ENCODE data around the gene MOGAT2.

Gene MOGAT2

GRCh38 chr11:75697906-75698581 is 19.6 kb upstream of the MOGAT2 start:
- Histone ChIP-seq H3K9ac (ENCODE audit: low read depth, low read length) (no peak overlapping the region), H3K9me3 (replicated peaks; ENCODE audit: low read length) (no peaks in the 10 kb centered on the region), H3K4me2 (ENCODE audit: low read length) (no peak overlapping the region), H3K4me1 (ENCODE audit: control insufficient read depth, insufficient read depth, low read length) (no peaks in the 10 kb centered on the region), H3K36me3 (ENCODE audit: insufficient read depth, low read length) (no peaks in the 10 kb centered on the region), H3K27me3 (ENCODE audit: control insufficient read depth, insufficient read depth, low read length) (peaks cover 49% of the 10 kb centered on the region), H3K4me3 (ENCODE audit: low read length) (no peak overlapping the region)

DNA sequence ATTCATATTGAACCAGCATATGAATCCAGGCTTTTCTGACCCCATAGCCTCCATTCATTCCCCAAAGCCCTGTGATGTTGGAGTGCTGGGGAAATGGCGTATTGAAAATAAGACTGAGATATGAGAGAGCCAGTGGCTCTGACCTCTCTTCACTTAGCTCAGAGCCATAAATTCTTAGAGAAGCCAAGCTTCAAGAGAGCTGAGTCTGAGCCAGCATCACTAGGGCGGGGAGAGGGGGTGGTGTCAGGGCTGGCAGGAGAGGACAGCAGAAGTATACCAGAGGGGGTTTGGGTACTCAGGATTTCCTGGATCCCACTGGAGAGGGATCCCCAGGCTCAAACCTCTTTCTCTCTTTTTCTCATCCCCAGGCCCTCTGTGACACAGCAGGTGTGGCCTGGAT is 16.7 kb upstream of the MOGAT2 start:
- H3K4me2 ChIP-seq (ENCODE audit: low read length) = no peak overlapping the region
- no peak overlapping the region for H3K4me3 ChIP-seq (ENCODE audit: low read length)
- H3K9me3 ChIP-seq (replicated peaks; ENCODE audit: low read length) = no peaks in the 10 kb centered on the region
- H3K27me3 ChIP-seq (ENCODE audit: control insufficient read depth, insufficient read depth, low read length) = peaks cover 33% of the 10 kb centered on the region
- no peaks in the 10 kb centered on the region for H3K36me3 ChIP-seq (ENCODE audit: insufficient read depth, low read length)
- peaks cover 3% of the 10 kb centered on the region for H3K4me1 ChIP-seq (ENCODE audit: control insufficient read depth, insufficient read depth, low read length)
- H3K9ac ChIP-seq (ENCODE audit: low read depth, low read length) = no peak overlapping the region

DNA sequence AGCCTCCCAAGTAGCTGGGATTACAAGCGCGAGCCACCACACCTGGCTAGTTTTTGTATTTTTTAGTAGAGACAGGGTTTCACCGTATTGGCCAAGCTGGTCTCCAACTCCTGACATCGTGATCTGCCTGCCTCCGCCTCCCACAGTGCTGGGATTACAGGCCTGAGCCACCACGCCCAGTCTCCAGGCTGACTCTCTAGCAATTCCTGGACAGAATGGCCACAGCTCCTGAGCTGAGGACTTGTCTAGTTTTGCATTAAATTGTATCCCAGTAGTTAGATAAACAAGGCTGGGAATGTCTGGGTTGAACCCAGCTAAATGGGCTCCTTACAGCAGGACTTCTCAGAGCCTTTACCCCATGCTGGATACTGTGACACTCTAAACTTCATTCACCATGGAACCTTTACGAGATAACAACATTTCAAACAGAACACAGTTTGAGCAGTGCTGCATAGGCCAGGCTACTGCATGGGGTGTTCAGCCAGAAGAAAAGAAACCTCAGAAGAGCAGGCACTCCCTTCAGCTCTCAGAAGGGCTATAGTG is 13.9 kb upstream of the MOGAT2 start:
- no peaks in the 10 kb centered on the region for H3K9me3 ChIP-seq (replicated peaks; ENCODE audit: low read length)
- H3K4me1 ChIP-seq (ENCODE audit: control insufficient read depth, insufficient read depth, low read length) = peaks cover 6% of the 10 kb centered on the region
- H3K4me2 ChIP-seq (ENCODE audit: low read length) = no peak overlapping the region
- H3K36me3 ChIP-seq (ENCODE audit: insufficient read depth, low read length) = no peaks in the 10 kb centered on the region
- H3K27me3 ChIP-seq (ENCODE audit: control insufficient read depth, insufficient read depth, low read length) = peaks cover 17% of the 10 kb centered on the region
- no peak overlapping the region for H3K4me3 ChIP-seq (ENCODE audit: low read length)
- H3K9ac ChIP-seq (ENCODE audit: low read depth, low read length) = no peak overlapping the region

DNA sequence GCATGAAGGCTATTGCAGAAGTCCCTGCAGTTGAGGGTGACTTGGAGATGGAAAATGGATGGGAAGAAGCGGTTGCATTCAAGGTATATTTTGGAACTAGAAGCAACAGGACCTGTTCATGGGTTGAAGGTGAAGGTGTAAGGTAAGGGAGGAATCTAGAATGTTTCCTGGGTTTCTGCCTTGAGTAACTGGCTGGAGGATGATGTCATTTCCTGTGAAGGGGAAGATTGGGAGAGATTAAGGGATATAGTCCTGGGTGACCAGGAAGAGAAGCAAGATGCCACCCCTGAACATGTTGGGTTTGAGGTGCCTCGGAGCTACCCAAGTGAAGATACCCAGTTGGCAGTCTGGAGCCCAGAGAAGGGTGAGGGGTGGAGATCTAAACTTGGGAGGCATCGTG is 12.1 kb upstream of the MOGAT2 start:
- H3K4me2 ChIP-seq (ENCODE audit: low read length) = no peak overlapping the region
- H3K9me3 ChIP-seq (replicated peaks; ENCODE audit: low read length) = no peaks in the 10 kb centered on the region
- H3K36me3 ChIP-seq (ENCODE audit: insufficient read depth, low read length) = no peaks in the 10 kb centered on the region
- no peak overlapping the region for H3K9ac ChIP-seq (ENCODE audit: low read depth, low read length)
- peaks cover 6% of the 10 kb centered on the region for H3K4me1 ChIP-seq (ENCODE audit: control insufficient read depth, insufficient read depth, low read length)
- H3K27me3 ChIP-seq (ENCODE audit: control insufficient read depth, insufficient read depth, low read length) = peaks cover 9% of the 10 kb centered on the region
- H3K4me3 ChIP-seq (ENCODE audit: low read length) = no peak overlapping the region

GRCh38 chr11:75706260-75706729 is 11.3 kb upstream of the MOGAT2 start:
- Histone ChIP-seq H3K27me3 (ENCODE audit: control insufficient read depth, insufficient read depth, low read length) (peaks cover 10% of the 10 kb centered on the region), H3K4me2 (ENCODE audit: low read length) (peak overlapping the region; percentile 54), H3K9me3 (replicated peaks; ENCODE audit: low read length) (no peaks in the 10 kb centered on the region), H3K36me3 (ENCODE audit: insufficient read depth, low read length) (no peaks in the 10 kb centered on the region), H3K9ac (ENCODE audit: low read depth, low read length) (no peak overlapping the region), H3K4me1 (ENCODE audit: control insufficient read depth, insufficient read depth, low read length) (peaks cover 6% of the 10 kb centered on the region), H3K4me3 (ENCODE audit: low read length) (no peak overlapping the region)

DNA sequence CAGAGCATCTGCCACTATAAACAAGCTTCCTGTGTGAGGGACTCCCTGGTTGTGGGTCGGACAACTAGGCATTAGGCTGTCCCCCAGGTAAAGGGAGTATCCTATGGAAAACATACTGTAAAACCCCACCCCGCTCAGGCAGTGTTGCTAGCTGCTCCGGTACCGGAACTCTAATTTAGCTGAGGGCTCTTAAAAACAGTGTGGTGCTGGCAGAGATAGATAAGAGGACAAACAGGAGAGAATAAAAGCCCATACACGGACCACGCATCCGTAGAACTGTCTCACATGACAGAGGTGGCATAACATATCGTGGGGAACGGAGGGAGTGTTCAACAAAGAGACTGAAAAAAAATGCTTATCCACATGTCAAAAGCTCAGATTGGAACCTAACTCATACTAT is 3.4 kb upstream of the MOGAT2 start:
- Histone ChIP-seq H3K4me2 (ENCODE audit: low read length) (no peak overlapping the region), H3K9me3 (replicated peaks; ENCODE audit: low read length) (no peaks in the 10 kb centered on the region), H3K4me3 (ENCODE audit: low read length) (no peak overlapping the region), H3K36me3 (ENCODE audit: insufficient read depth, low read length) (no peaks in the 10 kb centered on the region), H3K27me3 (ENCODE audit: control insufficient read depth, insufficient read depth, low read length) (peaks cover 72% of the 10 kb centered on the region), H3K9ac (ENCODE audit: low read depth, low read length) (no peak overlapping the region), H3K4me1 (ENCODE audit: control insufficient read depth, insufficient read depth, low read length) (no peaks in the 10 kb centered on the region)

GRCh38 chr11:75715688-75716087 is 1.9 kb upstream of the MOGAT2 start:
- H3K4me3 ChIP-seq (ENCODE audit: low read length) = no peak overlapping the region
- no peaks in the 10 kb centered on the region for H3K36me3 ChIP-seq (ENCODE audit: insufficient read depth, low read length)
- no peak overlapping the region for H3K9ac ChIP-seq (ENCODE audit: low read depth, low read length)
- no peak overlapping the region for H3K4me2 ChIP-seq (ENCODE audit: low read length)
- no peaks in the 10 kb centered on the region for H3K4me1 ChIP-seq (ENCODE audit: control insufficient read depth, insufficient read depth, low read length)
- no peaks in the 10 kb centered on the region for H3K9me3 ChIP-seq (replicated peaks; ENCODE audit: low read length)
- peaks cover 80% of the 10 kb centered on the region for H3K27me3 ChIP-seq (ENCODE audit: control insufficient read depth, insufficient read depth, low read length)

- Histone ChIP-seq H3K4me1 (ENCODE audit: control insufficient read depth, insufficient read depth, low read length) (no peaks in the 10 kb centered on the region), H3K27me3 (ENCODE audit: control insufficient read depth, insufficient read depth, low read length) (peaks cover 77% of the 10 kb centered on the region), H3K4me3 (ENCODE audit: low read length) (no peak overlapping the region), H3K9ac (ENCODE audit: low read depth, low read length) (no peak overlapping the region), H3K9me3 (replicated peaks; ENCODE audit: low read length) (no peaks in the 10 kb centered on the region), H3K36me3 (ENCODE audit: insufficient read depth, low read length) (no peaks in the 10 kb centered on the region), H3K4me2 (ENCODE audit: low read length) (no peak overlapping the region)
Measured at GRCh38 chr11:75716659-75717058, 979 bp upstream of the MOGAT2 start.

DNA sequence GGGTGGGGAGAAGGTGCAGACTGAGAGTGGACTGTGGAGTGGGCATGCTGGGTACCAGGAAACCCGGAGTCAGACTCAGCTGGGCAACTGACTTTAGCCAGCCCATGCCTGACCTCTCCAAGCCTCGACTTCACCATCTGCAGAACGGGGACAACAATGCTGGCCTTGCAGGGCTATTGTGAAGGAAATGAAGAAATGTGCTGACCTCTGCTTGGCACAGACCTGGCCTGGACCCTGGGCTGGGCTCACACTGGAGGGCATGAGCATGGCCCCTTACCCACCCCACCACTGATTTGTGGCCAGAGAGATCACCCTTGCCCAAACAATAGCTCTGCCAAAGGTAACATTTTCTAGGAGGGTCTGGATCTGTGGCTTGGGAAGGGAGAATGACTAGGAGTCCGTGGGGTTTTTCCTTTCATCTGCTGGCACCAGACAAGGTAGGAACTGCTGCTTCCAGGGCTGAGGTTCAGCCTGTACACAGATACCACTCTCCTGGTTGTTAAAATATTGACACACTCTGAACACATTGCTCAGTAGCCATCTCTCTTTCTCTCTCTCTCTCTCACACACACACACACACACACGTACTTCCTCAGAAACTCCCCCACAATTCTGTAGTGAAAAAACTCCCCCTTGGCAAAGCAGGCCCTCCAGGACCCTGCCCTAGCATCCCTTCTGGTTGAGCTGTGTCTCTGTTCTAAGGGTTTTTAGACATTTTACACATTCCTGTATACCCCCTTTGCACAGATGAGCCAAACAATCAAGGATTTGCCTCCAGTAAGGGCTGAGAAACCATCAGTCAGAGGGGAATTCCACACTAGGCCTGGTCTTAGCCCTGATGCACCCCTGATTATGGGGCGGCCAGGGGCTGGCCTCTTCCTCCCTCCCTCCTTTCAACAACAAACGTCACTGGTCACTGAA is 1.0 kb downstream of the MOGAT2 start:
- Histone ChIP-seq H3K9me3 (replicated peaks; ENCODE audit: low read length) (no peaks in the 10 kb centered on the region), H3K4me1 (ENCODE audit: control insufficient read depth, insufficient read depth, low read length) (no peaks in the 10 kb centered on the region), H3K9ac (ENCODE audit: low read depth, low read length) (no peak overlapping the region), H3K36me3 (ENCODE audit: insufficient read depth, low read length) (no peaks in the 10 kb centered on the region), H3K4me3 (ENCODE audit: low read length) (no peak overlapping the region), H3K27me3 (ENCODE audit: control insufficient read depth, insufficient read depth, low read length) (peaks cover 61% of the 10 kb centered on the region), H3K4me2 (ENCODE audit: low read length) (no peak overlapping the region)

DNA sequence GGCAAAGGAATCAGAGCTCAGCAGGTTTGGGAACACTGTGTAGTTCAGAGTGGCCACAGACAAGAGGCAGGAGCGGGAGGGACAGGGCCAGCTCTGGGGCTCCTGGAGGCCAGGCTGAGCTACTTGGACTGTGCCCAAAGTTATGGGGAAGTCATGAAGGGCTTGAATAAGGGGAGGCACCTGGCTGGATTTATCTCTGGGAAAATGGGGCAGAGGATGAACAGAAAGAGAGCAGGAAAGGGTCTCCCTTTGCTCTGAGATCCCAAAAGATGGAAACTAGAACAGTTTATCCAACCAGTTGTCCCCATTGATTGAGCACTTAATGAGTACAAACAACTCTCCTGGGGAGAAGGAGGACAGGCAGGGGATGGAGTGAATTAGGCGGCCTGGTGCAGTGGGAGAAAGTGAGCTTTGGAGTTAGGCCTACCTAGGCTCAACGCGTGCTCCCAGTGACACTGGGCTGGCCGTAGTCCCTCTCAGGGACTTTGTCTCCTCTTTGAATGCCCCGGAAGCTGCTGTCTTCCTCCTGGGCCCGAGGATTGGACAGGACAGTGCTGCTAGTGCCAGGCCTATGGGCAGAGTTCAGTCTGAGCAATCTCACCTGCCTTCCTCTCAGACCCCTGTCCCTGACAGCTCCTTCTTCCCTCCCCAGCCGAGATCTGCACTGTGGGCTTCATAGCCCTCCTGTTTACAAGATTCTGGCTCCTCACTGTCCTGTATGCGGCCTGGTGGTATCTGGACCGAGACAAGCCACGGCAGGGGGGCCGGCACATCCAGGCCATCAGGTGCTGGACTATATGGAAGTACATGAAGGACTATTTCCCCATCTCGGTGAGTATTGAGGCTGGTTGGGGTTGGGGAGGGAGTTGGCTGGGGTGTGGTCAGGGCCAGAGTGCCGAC is 2.0 kb downstream of the MOGAT2 start:
- H3K4me3 ChIP-seq (ENCODE audit: low read length) = no peak overlapping the region
- no peak overlapping the region for H3K4me2 ChIP-seq (ENCODE audit: low read length)
- H3K27me3 ChIP-seq (ENCODE audit: control insufficient read depth, insufficient read depth, low read length) = peaks cover 52% of the 10 kb centered on the region
- no peak overlapping the region for H3K9ac ChIP-seq (ENCODE audit: low read depth, low read length)
- H3K36me3 ChIP-seq (ENCODE audit: insufficient read depth, low read length) = no peaks in the 10 kb centered on the region
- no peaks in the 10 kb centered on the region for H3K4me1 ChIP-seq (ENCODE audit: control insufficient read depth, insufficient read depth, low read length)
- no peaks in the 10 kb centered on the region for H3K9me3 ChIP-seq (replicated peaks; ENCODE audit: low read length)

DNA sequence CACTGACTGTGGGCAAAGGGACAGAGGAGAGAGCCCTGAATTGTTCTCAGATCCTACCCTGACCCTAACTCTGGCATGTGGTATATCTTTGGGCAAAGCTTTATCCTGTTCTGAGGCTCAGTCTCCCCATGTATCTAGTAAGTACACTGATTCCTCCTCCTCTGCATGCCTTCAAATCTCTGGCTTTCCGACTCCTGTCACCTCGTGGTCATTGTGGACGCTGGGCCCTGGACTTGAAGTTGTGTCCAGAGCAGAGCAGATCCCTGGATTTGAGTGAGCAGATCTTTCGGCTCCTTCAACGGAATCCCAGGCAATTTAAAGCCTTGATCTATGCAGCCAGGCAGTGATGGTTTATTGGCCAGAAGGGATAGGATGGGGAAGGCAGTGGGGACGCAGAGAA is 3.0 kb downstream of the MOGAT2 start:
- Histone ChIP-seq H3K27me3 (ENCODE audit: control insufficient read depth, insufficient read depth, low read length) (peaks cover 49% of the 10 kb centered on the region), H3K4me3 (ENCODE audit: low read length) (no peak overlapping the region), H3K9me3 (replicated peaks; ENCODE audit: low read length) (no peaks in the 10 kb centered on the region)

More for the DNA sequence above, 3.0 kb downstream of the MOGAT2 start:
- Histone ChIP-seq H3K4me2 (ENCODE audit: low read length) (no peak overlapping the region), H3K9ac (ENCODE audit: low read depth, low read length) (no peak overlapping the region), H3K4me1 (ENCODE audit: control insufficient read depth, insufficient read depth, low read length) (no peaks in the 10 kb centered on the region), H3K36me3 (ENCODE audit: insufficient read depth, low read length) (no peaks in the 10 kb centered on the region)

Data from skeletal muscle satellite cell (primary cell).